KMS-11 (cell line): ENCODE results near the gene AOPEP.

Experiments used
- H2AFZ ChIP-seq: fragments of 200-600 bp; sonication (generic); 2 replicates; pipeline ENCODE4 v1.6.1; 2016; ENCODE audit warnings: antibody characterized with exemption, mixed run types, low read depth
- H3K27ac ChIP-seq: fragments of 200-600 bp; sonication (generic); 2 replicates; pipeline ENCODE4 v1.6.1; 2016; ENCODE audit warnings: mild to moderate bottlenecking, mixed run types
- H3K27me3 ChIP-seq: fragments of 200-600 bp; sonication (generic); 2 replicates; pipeline ENCODE4 v1.6.1; 2017; ENCODE audit warnings: mild to moderate bottlenecking, low read depth, mixed run types, moderate library complexity; ENCODE audit not compliant: insufficient read depth
- H3K36me3 ChIP-seq: fragments of 200-600 bp; sonication (generic); 2 replicates; pipeline ENCODE4 v1.6.1; 2017; ENCODE audit warnings: mild to moderate bottlenecking, mixed run types; ENCODE audit not compliant: insufficient read depth
- H3K4me1 ChIP-seq: fragments of 200-600 bp; sonication (generic); 2 replicates; pipeline ENCODE4 v1.6.1; 2016; ENCODE audit warnings: mild to moderate bottlenecking, low read depth, mixed run types; ENCODE audit not compliant: poor library complexity, severe bottlenecking
- H3K4me2 ChIP-seq: fragments of 200-600 bp; sonication (generic); 2 replicates; pipeline ENCODE4 v1.7.0; 2016; ENCODE audit warnings: mild to moderate bottlenecking, mixed run types
- H3K4me3 ChIP-seq: fragments of 200-600 bp; sonication (generic); IDR thresholded peaks from 2 replicates; pipeline ENCODE4 v1.6.1; 2017; ENCODE audit warnings: low read depth, low read length, mixed read lengths; ENCODE audit not compliant: insufficient read depth
- H3K79me2 ChIP-seq: fragments of 200-600 bp; sonication (generic); 2 replicates; pipeline ENCODE4 v1.6.1; 2016; ENCODE audit warnings: low read depth, mixed run types; ENCODE audit not compliant: insufficient read depth
- H3K9ac ChIP-seq: fragments of 200-600 bp; sonication (generic); 2 replicates; pipeline ENCODE4 v1.6.1; 2016; ENCODE audit warnings: mild to moderate bottlenecking, mixed run types
- H4K20me1 ChIP-seq: fragments of 200-600 bp; sonication (generic); 2 replicates; pipeline ENCODE4 v1.6.1; 2016; ENCODE audit warnings: mild to moderate bottlenecking, mixed run types; ENCODE audit not compliant: insufficient read depth
- CTCF ChIP-seq: fragments of 200-600 bp; sonication (generic); conservative IDR thresholded peaks from 2 replicates; pipeline ENCODE4 v1.6.1; 2017; ENCODE audit warnings: low read depth, mild to moderate bottlenecking, antibody characterized with exemption, low read length, moderate library complexity, mixed read lengths

The AOPEP gene

GRCh38 chr9:95088421-95089161 is 362.1 kb downstream of the AOPEP start:
- no peaks in the 10 kb centered on the region for H3K79me2 ChIP-seq
- no peak overlapping the region for H3K4me3 ChIP-seq
- no peak overlapping the region for H3K27ac ChIP-seq
- H3K4me1 ChIP-seq = peaks cover 5% of the 10 kb centered on the region
- H2AFZ ChIP-seq = no peak overlapping the region
- no peak for TF ChIP-seq CTCF
- no peaks in the 10 kb centered on the region for H3K27me3 ChIP-seq
- H3K4me2 ChIP-seq = no peak overlapping the region
- H3K9ac ChIP-seq = no peak overlapping the region
- no peaks in the 10 kb centered on the region for H4K20me1 ChIP-seq
- H3K36me3 ChIP-seq = no peaks in the 10 kb centered on the region

- Histone ChIP-seq H3K27ac (no peak overlapping the region), H3K79me2 (no peaks in the 10 kb centered on the region), H3K9ac (no peak overlapping the region)
These were observed 362.9 kb downstream of the AOPEP start for GRCh38 chr9:95089257-95090022.

GRCh38 chr9:95090023-95090791 is 363.7 kb downstream of the AOPEP start:
- Histone ChIP-seq H3K9ac (no peak overlapping the region), H3K4me2 (no peak overlapping the region)
- no peak for TF ChIP-seq CTCF

More at GRCh38 chr9:95089257-95090022, 362.9 kb downstream of the AOPEP start:
- Histone ChIP-seq H3K27me3 (no peaks in the 10 kb centered on the region), H3K36me3 (no peaks in the 10 kb centered on the region), H3K4me3 (no peak overlapping the region), H3K4me2 (no peak overlapping the region), H4K20me1 (no peaks in the 10 kb centered on the region), H3K4me1 (peaks cover 5% of the 10 kb centered on the region), H2AFZ (no peak overlapping the region)
- no peak for TF ChIP-seq CTCF

GRCh38 chr9:95090871-95091577 is 364.5 kb downstream of the AOPEP start:
- H2AFZ ChIP-seq = no peak overlapping the region
- no peaks in the 10 kb centered on the region for H3K27me3 ChIP-seq
- no peaks in the 10 kb centered on the region for H4K20me1 ChIP-seq
- no peak overlapping the region for H3K9ac ChIP-seq
- H3K4me3 ChIP-seq = no peak overlapping the region
- no peak overlapping the region for H3K27ac ChIP-seq
- no peaks in the 10 kb centered on the region for H3K79me2 ChIP-seq
- TF ChIP-seq CTCF = no peak
- no peaks in the 10 kb centered on the region for H3K36me3 ChIP-seq
- peaks cover 5% of the 10 kb centered on the region for H3K4me1 ChIP-seq
- H3K4me2 ChIP-seq = no peak overlapping the region

More at GRCh38 chr9:95090023-95090791, 363.7 kb downstream of the AOPEP start:
- Histone ChIP-seq H3K4me3 (no peak overlapping the region), H3K36me3 (no peaks in the 10 kb centered on the region), H3K4me1 (peaks cover 5% of the 10 kb centered on the region), H3K27ac (no peak overlapping the region), H3K79me2 (no peaks in the 10 kb centered on the region), H4K20me1 (no peaks in the 10 kb centered on the region), H2AFZ (no peak overlapping the region), H3K27me3 (no peaks in the 10 kb centered on the region)
